Spleen (tissue), 11 donors: ENCODE measurements around the gene DYRK4. TPM values are rescaled to one million over a fixed set of nuclear protein-coding genes. Genes with fewer than 3 reads are reported as not detected.

ENCODE experiments used
- DNase-seq: peaks from one replicate; pipeline ENCODE4 v3.0.0-alpha.2; 2020
- H3K27ac ChIP-seq, 8 donors: fragments of 200-600 bp; sonication (generic) in 7 of 8; 1 replicate in 4 of 8; 2 replicates in 4 of 8; pipeline versions ENCODE4 v1.5.0 to v1.8.0; 2016 to 2021; ENCODE audit warnings: inconsistent platforms in 4 of 8, mild to moderate bottlenecking in 4 of 8, moderate library complexity in 1 of 8
- H3K27me3 ChIP-seq, 7 donors: fragments of 200-600 bp; sonication (generic) in 6 of 7; replicated peaks in 1 of 7; 1 replicate in 4 of 7; 2 replicates in 3 of 7; pipeline versions ENCODE4 v1.5.0 to v1.8.0; 2016 to 2021; ENCODE audit warnings: inconsistent platforms in 3 of 7, mild to moderate bottlenecking in 1 of 7
- H3K36me3 ChIP-seq, 6 donors: fragments of 200-600 bp; sonication (generic) in 5 of 6; 1 replicate in 4 of 6; 2 replicates in 2 of 6; pipeline versions ENCODE4 v1.5.0 to v1.8.0; 2016 to 2021; ENCODE audit warnings: inconsistent platforms in 2 of 6
- H3K4me1 ChIP-seq, 6 donors: fragments of 200-600 bp; sonication (generic) in 5 of 6; 1 replicate in 3 of 6; 2 replicates in 3 of 6; pipeline versions ENCODE4 v1.5.0 to v1.8.0; 2016 to 2021; ENCODE audit warnings: inconsistent platforms in 3 of 6
- H3K4me3 ChIP-seq, 8 donors: fragments of 200-600 bp; sonication (generic) in 7 of 8; 1 replicate in 4 of 8; 2 replicates in 4 of 8; pipeline versions ENCODE4 v1.5.0 to v1.8.0; 2016 to 2021; ENCODE audit warnings: inconsistent platforms in 4 of 8, mild to moderate bottlenecking in 4 of 8, moderate library complexity in 2 of 8
- H3K9me3 ChIP-seq, 8 donors: fragments of 200-600 bp; sonication (generic) in 7 of 8; 1 replicate in 4 of 8; 2 replicates in 4 of 8; pipeline versions ENCODE4 v1.5.0 to v1.8.0; 2016 to 2021; ENCODE audit warnings: inconsistent platforms in 4 of 8
- POLR2A ChIP-seq, 3 donors: fragments of 450-650 bp; IDR thresholded peaks; one replicate each; pipeline ENCODE4 v1.5.1; 2017; ENCODE audit warnings: antibody characterized with exemption in 3 of 3, mild to moderate bottlenecking in 1 of 3
- POLR2AphosphoS5 ChIP-seq, 3 donors: sonication (generic); formaldehyde crosslinking; IDR thresholded peaks; one replicate each; pipeline ENCODE4 v1.5.1; 2017; ENCODE audit warnings: antibody characterized with exemption in 3 of 3
- WGBS, 5 donors: extraction: QIAGEN DNeasy Blood & Tissue Kit in 3 of 5; methylation state at CpG; one replicate each; pipeline versions ENCODE4 v1.1.5 to v1.1.7; 2013 to 2018; 5-methylcytosine and 5-hydroxymethylcytosine counted together
- intact Hi-C: fragments of 100-400 bp; cut with DNase I; formaldehyde crosslinking; loops from one replicate; pipeline ENCODE4 v1.15.0; 2023; ENCODE audit warnings: low total_unique reads
- polyA plus RNA-seq, 3 donors: library from polyadenylated mRNA; stranded (reverse); fragments of 200-250 nt; gene quantifications; one replicate each; pipeline ENCODE4 v1.2.1, GENCODE V29; 2013
- total RNA-seq, 7 donors: library from RNA; depleted of rRNA in 3 of 7; stranded (reverse); fragments of >200 nt in 3 of 7; fragmentation: NEBNext Ultra II Directional in 4 of 7; extraction: Animal tissue kit (Norgen Biotek cat#: 25700) in 4 of 7; gene quantifications; one replicate each; pipeline versions ENCODE4 v1.1.0 to v1.2.1, GENCODE V29; 2016 to 2021
- TF ChIP-seq, protein P1 (sequence below), 11 experiments: fragments of 200-600 bp in 7 of 11; fragments of 450-650 bp in 4 of 11; sonication (generic) in 4 of 11; IDR thresholded peaks in 8 of 11; conservative IDR thresholded peaks in 3 of 11; 1 replicate in 7 of 11; 2 replicates in 4 of 11; pipeline versions ENCODE4 v1.4.0 to v1.8.0; 2016 to 2021; ENCODE audit warnings: antibody characterized with exemption in 11 of 11, inconsistent platforms in 4 of 11, mild to moderate bottlenecking in 1 of 11
- donor health status: healthy with polysubstance abuse.
- donor health status: DM: no; HTN: no; CAD: no; lungs with moderate emphysema.
- donor health status: DM: no; HTN: no; CAD: no.
- donor health status: Bipolar disorder and iron deficiency.
- donor health status: healthy.
- donor health status: DM: no; HTN: no; CAD: no.
- donor health status: DM: yes; HTN: yes; CAD: no.

The DYRK4 gene
- total and polyA plus RNA-seq, 10 donors, result 32.4 to 69.6 (median 42.2) TPM

DNA sequence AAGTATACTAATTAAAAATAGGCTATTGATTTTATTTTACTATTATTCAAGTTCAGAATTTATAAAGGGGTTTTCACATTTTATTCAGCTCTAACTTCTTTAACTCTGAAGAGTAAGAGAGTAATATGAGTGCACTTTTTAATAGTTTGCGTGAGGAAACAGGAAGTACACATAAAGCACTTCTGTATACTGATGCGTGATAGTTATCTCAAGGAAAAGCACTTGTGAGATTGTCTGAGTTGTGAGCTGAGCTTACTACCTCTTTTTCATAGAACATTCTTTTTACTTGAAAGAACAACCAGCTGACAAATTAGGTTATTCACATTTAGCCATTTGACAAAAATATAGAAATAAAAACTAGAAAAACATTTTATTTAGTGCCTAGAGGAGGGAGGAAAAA is 21.4 kb upstream of the DYRK4 start:
- peaks cover 0 to 38% (median 0%) of the 10 kb centered on the region in 6 donors for H3K36me3 ChIP-seq
- intact Hi-C loops, result loop anchor here (5.0 kb wide), 1 partner anchor 62 kb away; no protein-coding TSS in a partner anchor
- 10 to 19% (median 16%) methylated on average over 2 of the region's 2 CpGs for WGBS, 5 donors
- no peaks in the 10 kb centered on the region for H3K27me3 ChIP-seq
- no peaks in the 10 kb centered on the region for H3K9me3 ChIP-seq
- TF ChIP-seq, protein P1, sequence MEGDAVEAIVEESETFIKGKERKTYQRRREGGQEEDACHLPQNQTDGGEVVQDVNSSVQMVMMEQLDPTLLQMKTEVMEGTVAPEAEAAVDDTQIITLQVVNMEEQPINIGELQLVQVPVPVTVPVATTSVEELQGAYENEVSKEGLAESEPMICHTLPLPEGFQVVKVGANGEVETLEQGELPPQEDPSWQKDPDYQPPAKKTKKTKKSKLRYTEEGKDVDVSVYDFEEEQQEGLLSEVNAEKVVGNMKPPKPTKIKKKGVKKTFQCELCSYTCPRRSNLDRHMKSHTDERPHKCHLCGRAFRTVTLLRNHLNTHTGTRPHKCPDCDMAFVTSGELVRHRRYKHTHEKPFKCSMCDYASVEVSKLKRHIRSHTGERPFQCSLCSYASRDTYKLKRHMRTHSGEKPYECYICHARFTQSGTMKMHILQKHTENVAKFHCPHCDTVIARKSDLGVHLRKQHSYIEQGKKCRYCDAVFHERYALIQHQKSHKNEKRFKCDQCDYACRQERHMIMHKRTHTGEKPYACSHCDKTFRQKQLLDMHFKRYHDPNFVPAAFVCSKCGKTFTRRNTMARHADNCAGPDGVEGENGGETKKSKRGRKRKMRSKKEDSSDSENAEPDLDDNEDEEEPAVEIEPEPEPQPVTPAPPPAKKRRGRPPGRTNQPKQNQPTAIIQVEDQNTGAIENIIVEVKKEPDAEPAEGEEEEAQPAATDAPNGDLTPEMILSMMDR (IDR thresholded peaks at IDR 0.05 in 8 of 11, conservative IDR thresholded peaks at IDR 0.05 in 3 of 11), result no peak
- TF ChIP-seq POLR2AphosphoS5 (IDR thresholded peaks at IDR 0.05) (no peak), POLR2A (IDR thresholded peaks at IDR 0.05) (no peak)
- no peak for DNase-seq
- H3K4me1 ChIP-seq, result peaks cover 13 to 47% (median 35%) of the 10 kb centered on the region in 6 donors
- no peak overlapping the region for H3K27ac ChIP-seq
- H3K4me3 ChIP-seq, result no peak overlapping the region

DNA sequence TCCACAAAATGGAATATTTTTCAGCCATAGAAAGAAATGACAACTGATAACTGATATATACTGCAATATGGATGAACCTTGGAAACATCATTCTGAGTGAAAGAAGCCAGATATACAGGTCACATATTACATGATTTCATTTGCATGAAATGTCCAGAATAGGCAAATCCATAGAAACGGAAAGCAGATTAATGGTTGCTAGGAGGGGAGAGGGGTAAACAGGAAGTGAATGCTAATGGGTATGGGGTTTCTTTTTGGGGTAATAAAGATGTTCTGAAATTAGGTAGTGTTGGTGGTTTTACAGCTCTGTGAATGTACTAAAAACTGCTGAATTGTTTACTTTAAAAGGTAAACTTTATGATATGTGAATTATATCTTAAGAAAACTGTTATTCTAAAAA is 16.8 kb upstream of the DYRK4 start:
- TF ChIP-seq POLR2AphosphoS5 (IDR thresholded peaks at IDR 0.05) (no peak), POLR2A (IDR thresholded peaks at IDR 0.05) (no peak)
- TF ChIP-seq, protein P1 (IDR thresholded peaks at IDR 0.05 in 8 of 11, conservative IDR thresholded peaks at IDR 0.05 in 3 of 11), result no peak
- Histone ChIP-seq H3K9me3 (no peaks in the 10 kb centered on the region), H3K36me3 (peaks cover 0 to 71% (median 0%) of the 10 kb centered on the region in 6 donors), H3K27me3 (no peaks in the 10 kb centered on the region), H3K4me1 (peaks cover 0 to 8% (median under 1%) of the 10 kb centered on the region in 6 donors), H3K4me3 (no peak overlapping the region), H3K27ac (no peak overlapping the region)
- intact Hi-C loops, result no loop called here
- no peak for DNase-seq
- 61 to 78% (median 70%) methylated on average over 1 of the region's 1 CpG for WGBS, 5 donors

DNA sequence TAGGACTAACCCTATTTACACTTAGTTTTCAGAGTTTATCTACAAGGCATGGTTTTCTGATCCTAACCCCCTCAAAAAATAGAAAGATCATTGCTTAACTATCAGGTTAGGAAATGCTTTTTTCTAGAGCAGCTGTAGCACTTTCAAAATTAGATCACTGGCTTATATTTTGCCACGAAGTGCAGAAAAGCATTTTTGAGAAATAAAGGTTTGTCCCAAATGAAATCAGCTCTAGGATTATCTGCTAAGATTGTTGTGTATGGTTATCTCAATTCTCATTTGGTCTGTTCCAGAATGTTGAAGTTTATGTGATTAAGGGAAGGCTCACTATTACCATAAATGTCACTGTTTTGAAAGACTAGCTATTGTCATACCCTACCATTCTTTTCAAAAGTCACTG is 9.8 kb upstream of the DYRK4 start:
- no peak for DNase-seq
- TF ChIP-seq POLR2AphosphoS5 (IDR thresholded peaks at IDR 0.05) (no peak), POLR2A (IDR thresholded peaks at IDR 0.05) (no peak)
- TF ChIP-seq, protein P1 (IDR thresholded peaks at IDR 0.05 in 8 of 11, conservative IDR thresholded peaks at IDR 0.05 in 3 of 11), result no peak
- Histone ChIP-seq H3K4me1 (no peaks in the 10 kb centered on the region), H3K9me3 (no peaks in the 10 kb centered on the region), H3K4me3 (no peak overlapping the region), H3K36me3 (peaks cover 0 to 72% (median 0%) of the 10 kb centered on the region in 6 donors), H3K27me3 (no peaks in the 10 kb centered on the region), H3K27ac (no peak overlapping the region)
- intact Hi-C loops, result no loop called here
- WGBS, 5 donors, result 78 to 93% (median 91%) methylated on average over 1 of the region's 1 CpG

DNA sequence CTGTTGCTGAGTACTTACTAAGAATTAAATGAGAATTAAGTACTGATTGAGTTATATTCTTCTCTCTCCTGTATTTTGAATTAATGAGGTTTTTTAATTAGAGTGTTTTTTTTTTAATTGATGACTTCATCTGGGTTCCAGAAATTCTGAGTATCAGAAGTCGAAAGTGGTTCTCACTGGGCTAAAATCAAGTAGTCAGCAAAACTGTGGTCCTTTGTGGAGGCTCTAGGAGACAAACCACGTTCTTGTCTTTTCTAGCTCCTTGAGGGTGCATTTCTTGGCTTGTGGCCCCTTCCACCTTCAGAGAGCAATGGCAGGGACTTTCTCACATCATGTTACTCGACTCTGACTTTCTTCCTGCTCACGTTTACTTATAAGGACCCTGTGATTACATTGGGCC is 8.1 kb upstream of the DYRK4 start:
- Histone ChIP-seq H3K9me3 (no peaks in the 10 kb centered on the region), H3K4me3 (no peak overlapping the region), H3K4me1 (no peaks in the 10 kb centered on the region), H3K27me3 (no peaks in the 10 kb centered on the region), H3K27ac (no peak overlapping the region), H3K36me3 (peaks cover 0 to 62% (median 0%) of the 10 kb centered on the region in 6 donors)
- TF ChIP-seq POLR2AphosphoS5 (IDR thresholded peaks at IDR 0.05) (no peak), POLR2A (IDR thresholded peaks at IDR 0.05) (no peak)
- TF ChIP-seq, protein P1 (IDR thresholded peaks at IDR 0.05 in 8 of 11, conservative IDR thresholded peaks at IDR 0.05 in 3 of 11), result no peak
- 94 to 96% (median 95%) methylated on average over 4 of the region's 4 CpGs for WGBS, 5 donors
- no peak for DNase-seq
- intact Hi-C loops, result no loop called here
